GM12875 (cell line): ENCODE measurements around the gene CTNND2.

Experiments used
- H3K4me3 ChIP-seq: one replicate; pipeline ENCODE4 v1.5.1; 2011; ENCODE audit warnings: low read depth, low read length, control low read depth
- TF ChIP-seq, protein P1 (sequence below): IDR thresholded peaks from 2 replicates; pipeline ENCODE4 v1.5.1; 2011; ENCODE audit warnings: low read depth, mild to moderate bottlenecking, control low read depth, inconsistent platforms, low read length, moderate library complexity, borderline replicate concordance; ENCODE audit not compliant: insufficient read depth

CTNND2 gene

DNA sequence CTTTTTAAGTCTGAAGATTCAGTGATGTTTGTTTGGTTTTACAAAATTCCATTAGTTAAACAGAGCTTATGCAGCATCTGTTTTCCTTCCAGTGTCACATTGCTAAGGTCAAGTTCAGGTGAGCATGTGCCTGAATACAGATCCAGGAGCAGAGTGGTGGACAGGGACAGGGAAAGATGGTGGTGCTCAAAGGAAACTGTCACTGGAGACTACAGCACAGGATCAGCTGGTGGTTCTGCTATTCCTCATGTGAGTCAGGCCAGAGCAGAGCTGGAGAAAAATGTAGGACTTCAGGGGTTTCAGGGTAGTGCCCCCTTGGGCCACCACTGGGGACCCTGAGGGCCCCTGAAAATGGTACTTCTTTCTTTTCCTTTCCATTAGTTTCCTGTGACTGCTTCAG, 859.7 kb downstream of the CTNND2 start:
- TF ChIP-seq, protein P1, sequence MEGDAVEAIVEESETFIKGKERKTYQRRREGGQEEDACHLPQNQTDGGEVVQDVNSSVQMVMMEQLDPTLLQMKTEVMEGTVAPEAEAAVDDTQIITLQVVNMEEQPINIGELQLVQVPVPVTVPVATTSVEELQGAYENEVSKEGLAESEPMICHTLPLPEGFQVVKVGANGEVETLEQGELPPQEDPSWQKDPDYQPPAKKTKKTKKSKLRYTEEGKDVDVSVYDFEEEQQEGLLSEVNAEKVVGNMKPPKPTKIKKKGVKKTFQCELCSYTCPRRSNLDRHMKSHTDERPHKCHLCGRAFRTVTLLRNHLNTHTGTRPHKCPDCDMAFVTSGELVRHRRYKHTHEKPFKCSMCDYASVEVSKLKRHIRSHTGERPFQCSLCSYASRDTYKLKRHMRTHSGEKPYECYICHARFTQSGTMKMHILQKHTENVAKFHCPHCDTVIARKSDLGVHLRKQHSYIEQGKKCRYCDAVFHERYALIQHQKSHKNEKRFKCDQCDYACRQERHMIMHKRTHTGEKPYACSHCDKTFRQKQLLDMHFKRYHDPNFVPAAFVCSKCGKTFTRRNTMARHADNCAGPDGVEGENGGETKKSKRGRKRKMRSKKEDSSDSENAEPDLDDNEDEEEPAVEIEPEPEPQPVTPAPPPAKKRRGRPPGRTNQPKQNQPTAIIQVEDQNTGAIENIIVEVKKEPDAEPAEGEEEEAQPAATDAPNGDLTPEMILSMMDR: no peak
- no peak overlapping the region for H3K4me3 ChIP-seq

DNA sequence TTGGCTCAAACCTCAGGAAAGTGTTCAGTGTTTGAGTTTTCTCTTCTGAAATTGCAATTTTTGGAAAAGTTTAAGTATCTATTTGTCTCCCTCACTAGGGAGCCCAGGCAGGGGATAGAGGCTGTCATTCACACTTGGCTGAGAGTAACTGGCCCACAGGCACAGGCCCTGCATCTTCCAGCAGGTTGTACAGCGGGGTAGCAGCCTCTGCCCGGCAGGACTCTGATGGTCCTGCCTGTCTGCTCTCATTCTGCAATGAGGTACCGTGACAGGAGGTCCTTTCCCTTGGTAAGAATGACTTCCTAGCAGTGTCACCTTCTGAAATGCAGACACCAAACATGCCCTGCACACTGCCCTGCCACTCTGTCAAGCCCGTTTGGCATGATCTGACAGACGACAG, 860.4 kb downstream of the CTNND2 start:
- no peak overlapping the region for H3K4me3 ChIP-seq
- TF ChIP-seq, protein P1: no peak

DNA sequence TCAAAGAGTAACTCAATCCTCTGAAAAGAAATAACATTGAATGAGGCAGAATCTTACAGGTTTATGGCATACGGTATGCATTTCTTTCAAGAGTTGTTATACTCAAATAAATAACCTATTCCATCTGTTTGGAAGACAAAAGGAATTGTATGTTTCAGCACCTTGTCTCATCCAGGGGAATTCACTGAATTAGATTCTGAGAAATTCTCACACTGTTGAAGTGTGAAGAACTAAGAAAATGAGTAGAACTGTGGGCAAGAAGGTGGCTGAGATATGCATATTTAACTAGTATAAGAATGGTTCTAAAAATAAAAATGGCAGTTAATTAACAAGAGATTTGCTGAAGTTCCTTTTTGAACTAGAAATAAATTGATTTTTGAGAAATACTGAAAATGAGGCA, 863.9 kb downstream of the CTNND2 start:
- no peak overlapping the region for H3K4me3 ChIP-seq
- TF ChIP-seq, protein P1: no peak

DNA sequence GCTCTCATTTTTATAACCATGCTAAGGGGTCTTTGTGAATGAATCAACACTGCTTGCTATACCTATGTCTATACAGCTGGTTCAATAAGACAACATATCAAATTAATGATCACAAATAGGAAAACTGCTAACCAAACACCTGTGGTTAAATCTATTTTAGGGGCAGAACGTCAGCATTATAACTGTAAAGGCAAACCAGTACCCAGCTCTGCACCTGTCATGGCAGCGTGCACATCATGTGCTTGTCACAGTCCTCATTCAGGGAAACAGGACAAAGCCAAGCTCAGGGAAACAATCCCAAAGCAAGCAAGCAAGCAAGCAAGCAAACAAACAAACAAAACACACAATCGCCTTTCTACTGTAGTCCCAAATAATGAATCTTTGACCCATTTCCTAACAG, 865.5 kb downstream of the CTNND2 start:
- H3K4me3 ChIP-seq: no peak overlapping the region
- TF ChIP-seq, protein P1: no peak

DNA sequence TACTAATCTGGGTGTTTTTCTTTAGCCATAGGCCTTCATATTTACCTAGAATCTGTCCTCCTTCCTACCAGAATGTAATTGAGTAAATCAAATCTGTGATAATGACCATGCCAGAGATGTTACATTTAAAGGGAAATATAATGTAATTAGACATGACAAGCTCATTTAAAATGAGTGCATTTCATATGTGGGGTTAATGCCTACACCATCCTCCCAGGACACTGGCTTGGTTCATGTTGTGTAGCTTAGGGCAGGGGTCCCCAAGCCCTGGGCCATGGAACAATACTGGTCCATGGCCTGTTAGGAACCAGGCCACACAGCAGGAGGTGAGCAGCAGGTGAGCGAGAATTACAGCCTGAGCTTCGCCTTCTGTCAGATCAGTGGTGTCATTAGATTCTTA, 866.3 kb downstream of the CTNND2 start:
- H3K4me3 ChIP-seq: no peak overlapping the region
- TF ChIP-seq, protein P1: no peak

DNA sequence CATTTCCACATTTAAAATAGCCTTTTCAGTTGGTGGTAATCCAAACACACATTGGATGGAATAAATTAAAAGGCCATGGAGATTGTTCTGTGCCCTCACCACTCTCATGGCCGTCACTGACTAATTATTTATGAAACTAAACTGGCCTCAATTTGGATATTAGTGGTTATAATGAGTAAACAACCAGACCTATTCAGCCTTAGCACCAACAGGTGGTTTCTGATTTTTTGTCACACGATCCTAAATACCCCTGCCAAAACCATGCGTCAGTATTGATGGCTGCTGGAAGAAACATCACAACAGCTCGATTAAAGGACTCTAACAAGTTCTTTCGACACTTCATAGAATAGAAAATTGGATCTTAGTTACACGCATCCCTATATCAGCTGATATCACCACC, 867.2 kb downstream of the CTNND2 start:
- H3K4me3 ChIP-seq: no peak overlapping the region
- TF ChIP-seq, protein P1: no peak

DNA sequence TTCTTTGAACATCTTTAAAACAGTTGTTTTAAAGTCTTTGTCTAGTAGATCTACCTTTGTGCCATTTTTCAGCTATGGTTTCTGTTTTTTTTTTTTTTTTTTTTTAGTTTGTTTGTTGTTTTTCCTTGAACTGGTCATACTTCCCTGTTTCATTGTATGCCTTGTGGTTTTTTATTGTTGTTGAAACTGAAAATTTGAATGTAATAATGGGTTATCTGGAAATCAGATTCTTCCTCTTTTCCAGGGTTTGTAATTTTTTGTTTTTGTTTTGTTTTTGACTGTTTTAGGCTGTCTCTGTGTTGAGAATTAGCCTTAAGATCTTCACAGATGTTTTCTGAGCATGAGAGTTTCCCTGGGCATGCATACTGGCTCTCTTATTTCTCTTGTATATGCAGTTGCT, 873.6 kb downstream of the CTNND2 start:
- TF ChIP-seq, protein P1: no peak
- H3K4me3 ChIP-seq: no peak overlapping the region
